Gastrocnemius medialis (tissue), 4 donors: ENCODE results near the gene ZSWIM7.

Experiments
- POLR2A ChIP-seq, 2 donors: fragments of 450-650 bp; IDR thresholded peaks; one replicate each; pipeline ENCODE4 v1.6.1; 2017; ENCODE audit warnings: antibody characterized with exemption in 2 of 2, mild to moderate bottlenecking in 2 of 2, moderate library complexity in 2 of 2
- TF ChIP-seq, protein P1 (sequence below), 5 experiments: fragments of 450-650 bp in 3 of 5; fragments of 200-600 bp in 2 of 5; sonication (generic) in 2 of 5; IDR thresholded peaks in 4 of 5; conservative IDR thresholded peaks in 1 of 5; 1 replicate in 4 of 5; 2 replicates in 1 of 5; pipeline ENCODE4 v1.5.1; 2016 to 2019; ENCODE audit warnings: antibody characterized with exemption in 5 of 5, mild to moderate bottlenecking in 3 of 5, moderate library complexity in 3 of 5

- TF ChIP-seq, protein P1, sequence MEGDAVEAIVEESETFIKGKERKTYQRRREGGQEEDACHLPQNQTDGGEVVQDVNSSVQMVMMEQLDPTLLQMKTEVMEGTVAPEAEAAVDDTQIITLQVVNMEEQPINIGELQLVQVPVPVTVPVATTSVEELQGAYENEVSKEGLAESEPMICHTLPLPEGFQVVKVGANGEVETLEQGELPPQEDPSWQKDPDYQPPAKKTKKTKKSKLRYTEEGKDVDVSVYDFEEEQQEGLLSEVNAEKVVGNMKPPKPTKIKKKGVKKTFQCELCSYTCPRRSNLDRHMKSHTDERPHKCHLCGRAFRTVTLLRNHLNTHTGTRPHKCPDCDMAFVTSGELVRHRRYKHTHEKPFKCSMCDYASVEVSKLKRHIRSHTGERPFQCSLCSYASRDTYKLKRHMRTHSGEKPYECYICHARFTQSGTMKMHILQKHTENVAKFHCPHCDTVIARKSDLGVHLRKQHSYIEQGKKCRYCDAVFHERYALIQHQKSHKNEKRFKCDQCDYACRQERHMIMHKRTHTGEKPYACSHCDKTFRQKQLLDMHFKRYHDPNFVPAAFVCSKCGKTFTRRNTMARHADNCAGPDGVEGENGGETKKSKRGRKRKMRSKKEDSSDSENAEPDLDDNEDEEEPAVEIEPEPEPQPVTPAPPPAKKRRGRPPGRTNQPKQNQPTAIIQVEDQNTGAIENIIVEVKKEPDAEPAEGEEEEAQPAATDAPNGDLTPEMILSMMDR (IDR thresholded peaks at IDR 0.05 in 4 of 5, conservative IDR thresholded peaks at IDR 0.05 in 1 of 5) = no peak
- TF ChIP-seq POLR2A (IDR thresholded peaks at IDR 0.05) = no peak
Measured at GRCh38 chr17:15963670-15964110, 35.8 kb downstream of the ZSWIM7 start.
